GM19099 (cell line): Measurements from ENCODE around the gene ANKRD13A.
A peak's percentile ranks its signal among the peaks of the same experiment; 100 is the strongest.

Experiments used
- POLR2A ChIP-seq: IDR thresholded peaks from 3 replicates; pipeline ENCODE4 v1.6.1; 2011; ENCODE audit warnings: low read depth; ENCODE audit not compliant: insufficient read length; ENCODE audit errors: extremely low read depth

ANKRD13A gene

DNA sequence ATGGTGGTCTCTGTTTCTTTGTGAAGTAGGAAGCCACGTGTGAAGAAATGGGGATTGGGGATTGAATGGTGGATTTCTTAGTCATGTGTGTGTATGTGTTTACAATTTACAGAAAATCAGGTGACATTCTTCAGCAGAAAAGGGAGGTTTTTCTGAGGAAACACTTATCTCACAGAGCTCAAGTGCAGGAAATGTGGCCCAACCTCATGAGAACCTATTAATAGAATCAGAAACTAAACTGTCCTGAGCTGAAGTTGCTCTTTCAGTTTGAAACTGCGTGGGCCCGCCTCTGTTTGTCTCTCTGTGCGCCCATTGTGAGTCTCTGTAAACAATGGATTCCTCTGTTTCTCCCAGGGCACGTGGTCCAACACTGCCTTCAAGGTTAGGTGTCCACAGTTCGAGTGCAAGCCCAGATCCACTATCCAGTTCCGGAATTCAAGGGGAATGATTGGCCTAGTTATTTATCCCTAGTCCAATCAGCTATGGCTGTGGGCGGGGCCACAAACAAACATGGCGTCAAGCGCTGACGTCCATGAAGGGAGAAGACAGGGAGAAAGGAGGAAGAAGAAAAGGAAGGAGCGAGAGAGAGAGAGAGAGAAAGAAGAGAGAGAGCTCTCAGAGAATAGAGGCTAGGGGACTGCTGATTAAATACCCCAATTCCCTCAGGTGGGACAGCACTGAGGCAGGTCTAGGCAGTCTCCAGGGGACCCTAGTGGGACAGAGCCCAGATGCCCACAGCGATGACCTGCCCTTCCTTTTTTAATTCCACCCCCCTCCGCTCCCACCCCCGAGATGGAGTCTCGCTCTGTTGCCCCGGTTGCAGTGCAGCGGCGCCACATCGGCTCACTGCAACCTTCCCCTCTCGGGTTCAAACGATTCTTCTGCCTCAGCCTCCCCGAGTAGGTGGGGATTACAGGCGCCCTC is 80.5 kb downstream of the ANKRD13A start:
- TF ChIP-seq POLR2A, result peak; percentile 49

- no peak for TF ChIP-seq POLR2A
Measured at GRCh38 chr12:110080410-110080809, 81.2 kb downstream of the ANKRD13A start.

GRCh38 chr12:110084314-110085015 is 85.2 kb downstream of the ANKRD13A start:
- no peak for TF ChIP-seq POLR2A

GRCh38 chr12:110088936-110089335 is 89.7 kb downstream of the ANKRD13A start:
- TF ChIP-seq POLR2A, result no peak
